NB4 (cell line): ENCODE data around the gene EPB41L5.

Source experiments
- CTCF ChIP-seq: IDR thresholded peaks from one replicate; pipeline ENCODE4 v1.5.1; 2012; ENCODE audit warnings: low read depth, low read length
- MYC ChIP-seq: IDR thresholded peaks from 2 replicates; pipeline ENCODE4 v1.6.1; 2011; ENCODE audit warnings: low read depth, low read length

GRCh38 chr2:120077896-120078295 is 65.0 kb downstream of the EPB41L5 start:
- TF ChIP-seq CTCF (no peak), MYC (no peak)
